RWPE2 (cell line): ENCODE results near the gene FAIM2.

Experiments
- ATAC-seq: fragments of 200-7000 bp; cut with Tn5 transposase; 3 replicates; pipeline ENCODE4 v1.9.1; 2021; ENCODE audit warnings: low read depth
- DNase-seq: peaks from one replicate; pipeline ENCODE4 v3.0.0-alpha.2; 2020; ENCODE audit warnings: low spot score
- H3K27ac ChIP-seq: fragments of 450-650 bp; 2 replicates; pipeline ENCODE4 v1.5.1; 2017; ENCODE audit warnings: mild to moderate bottlenecking; ENCODE audit not compliant: poor library complexity, severe bottlenecking
- H3K27me3 ChIP-seq: fragments of 250-450 bp; sonication (Bioruptor Pico); 2 replicates; pipeline ENCODE4 v1.5.1; 2021; ENCODE audit warnings: mild to moderate bottlenecking, moderate library complexity; ENCODE audit not compliant: insufficient read depth, poor library complexity, severe bottlenecking
- H3K36me3 ChIP-seq: fragments of 250-450 bp; sonication (Bioruptor Pico); 2 replicates; pipeline ENCODE4 v1.5.1; 2020; ENCODE audit warnings: low read depth, mild to moderate bottlenecking, moderate library complexity
- H3K4me1 ChIP-seq: fragments of 250-450 bp; sonication (Bioruptor Pico); 2 replicates; pipeline ENCODE4 v1.5.1; 2021; ENCODE audit warnings: mild to moderate bottlenecking, moderate library complexity; ENCODE audit not compliant: insufficient read depth, poor library complexity, severe bottlenecking
- H3K4me3 ChIP-seq: fragments of 250-450 bp; sonication (Bioruptor Pico); 2 replicates; pipeline ENCODE4 v1.5.1; 2021; ENCODE audit warnings: mild to moderate bottlenecking, moderate library complexity; ENCODE audit not compliant: severe bottlenecking
- H3K9me3 ChIP-seq: fragments of 250-450 bp; sonication (Bioruptor Pico); 2 replicates; pipeline ENCODE4 v1.5.1; 2021; ENCODE audit warnings: mild to moderate bottlenecking, moderate library complexity; ENCODE audit not compliant: severe bottlenecking
- CTCF ChIP-seq: fragments of 450-650 bp; IDR thresholded peaks from one replicate; pipeline ENCODE4 v1.5.1; 2017; ENCODE audit warnings: mild to moderate bottlenecking, moderate library complexity; ENCODE audit not compliant: poor library complexity, severe bottlenecking

FAIM2 gene

GRCh38 chr12:49875115-49875720 lies 28.5 kb downstream of the FAIM2 start:
- Histone ChIP-seq H3K4me3 (no peak overlapping the region), H3K9me3 (no peaks in the 10 kb centered on the region), H3K36me3 (no peaks in the 10 kb centered on the region), H3K4me1 (no peaks in the 10 kb centered on the region), H3K27ac (no peak overlapping the region), H3K27me3 (no peaks in the 10 kb centered on the region)
- ATAC-seq, result no peak
- no peak for TF ChIP-seq CTCF
- no peak for DNase-seq

- no peak for DNase-seq
- no peak overlapping the region for H3K4me3 ChIP-seq
- H3K9me3 ChIP-seq, result no peaks in the 10 kb centered on the region
- H3K4me1 ChIP-seq, result no peaks in the 10 kb centered on the region
- H3K36me3 ChIP-seq, result no peaks in the 10 kb centered on the region
- no peak for TF ChIP-seq CTCF
- ATAC-seq, result no peak
- H3K27me3 ChIP-seq, result no peaks in the 10 kb centered on the region
- H3K27ac ChIP-seq, result no peak overlapping the region
These were observed 29.4 kb downstream of the FAIM2 start for GRCh38 chr12:49874142-49874897.

GRCh38 chr12:49873361-49873934 lies 30.3 kb downstream of the FAIM2 start:
- Histone ChIP-seq H3K27me3 (no peaks in the 10 kb centered on the region), H3K4me1 (no peaks in the 10 kb centered on the region)
- no peak for DNase-seq

GRCh38 chr12:49872781-49873181 lies 30.9 kb downstream of the FAIM2 start:
- peaks cover 3% of the 10 kb centered on the region for H3K4me1 ChIP-seq
- no peak for ATAC-seq
- H3K27ac ChIP-seq, result no peak overlapping the region
- no peaks in the 10 kb centered on the region for H3K36me3 ChIP-seq
- no peak for DNase-seq
- H3K9me3 ChIP-seq, result no peaks in the 10 kb centered on the region
- H3K4me3 ChIP-seq, result no peak overlapping the region
- TF ChIP-seq CTCF, result no peak
- no peaks in the 10 kb centered on the region for H3K27me3 ChIP-seq

More at GRCh38 chr12:49873361-49873934, 30.3 kb downstream of the FAIM2 start:
- H3K36me3 ChIP-seq, result no peaks in the 10 kb centered on the region
- H3K27ac ChIP-seq, result no peak overlapping the region
- ATAC-seq, result no peak
- no peaks in the 10 kb centered on the region for H3K9me3 ChIP-seq
- TF ChIP-seq CTCF, result no peak
- no peak overlapping the region for H3K4me3 ChIP-seq
